HG02588 (cell line): ENCODE results near the gene PLBD2.

Experiments used
- ATAC-seq: cut with Tn5 transposase; IDR thresholded peaks from one replicate; pipeline ENCODE4 v1.9.1; 2021; ENCODE audit warnings: mild to moderate bottlenecking, moderate library complexity; ENCODE audit not compliant: unreplicated experiment

PLBD2 gene

DNA sequence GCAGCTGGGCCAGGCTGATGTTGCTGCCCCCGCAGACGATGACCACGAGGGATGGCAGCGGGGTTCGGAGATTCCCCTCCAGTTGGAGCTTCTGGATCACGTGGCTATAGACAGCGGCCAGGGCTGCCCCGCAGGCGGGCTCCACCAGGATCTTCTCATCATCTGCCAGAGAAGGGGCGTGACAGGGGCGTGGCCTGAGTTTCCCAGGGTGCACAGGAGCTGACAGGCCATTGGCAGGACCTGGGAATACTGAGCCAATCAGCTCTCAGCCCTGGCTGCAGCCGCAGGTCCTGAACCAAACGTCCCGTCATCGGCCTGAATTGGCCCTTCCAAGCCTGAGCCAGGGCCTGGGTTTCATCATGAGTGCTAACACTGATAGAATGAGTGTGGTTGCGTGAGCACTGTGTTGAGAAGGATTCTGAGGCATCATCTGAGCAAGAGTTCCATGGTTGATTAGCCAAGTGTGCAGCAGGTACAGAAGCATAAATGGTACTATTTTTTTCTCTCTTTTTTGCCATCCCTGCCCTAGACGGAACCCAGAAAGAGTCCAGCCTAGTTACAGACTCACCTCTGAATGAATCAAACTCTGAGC lies 34.7 kb downstream of the PLBD2 start:
- ATAC-seq, result no peak

- ATAC-seq, result no peak
These were observed 35.4 kb downstream of the PLBD2 start for GRCh38 chr12:113393749-113394148.

DNA sequence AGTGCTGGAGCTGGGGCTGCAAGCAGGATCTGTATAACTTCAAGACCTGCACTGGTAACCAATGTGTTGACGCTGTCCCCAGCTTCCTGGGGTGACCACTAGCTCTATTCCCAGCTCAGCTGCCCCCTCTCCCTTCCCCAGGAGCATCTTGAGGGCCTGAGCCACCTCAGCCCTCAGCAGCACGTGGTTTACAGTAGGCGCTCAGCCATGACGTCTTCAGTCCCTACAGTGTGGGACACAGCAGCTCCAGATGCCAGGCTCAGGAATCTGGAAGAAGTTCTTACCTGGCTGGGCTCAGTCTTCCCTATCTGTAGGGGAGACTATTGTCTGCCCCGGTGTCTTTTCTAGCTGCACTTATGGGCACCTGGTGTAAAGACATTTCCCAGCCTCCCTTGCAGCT lies 36.7 kb downstream of the PLBD2 start:
- no peak for ATAC-seq

- ATAC-seq, result no peak
These were observed 37.8 kb downstream of the PLBD2 start for GRCh38 chr12:113396200-113396599.

GRCh38 chr12:113396828-113397496 lies 38.6 kb downstream of the PLBD2 start:
- no peak for ATAC-seq

DNA sequence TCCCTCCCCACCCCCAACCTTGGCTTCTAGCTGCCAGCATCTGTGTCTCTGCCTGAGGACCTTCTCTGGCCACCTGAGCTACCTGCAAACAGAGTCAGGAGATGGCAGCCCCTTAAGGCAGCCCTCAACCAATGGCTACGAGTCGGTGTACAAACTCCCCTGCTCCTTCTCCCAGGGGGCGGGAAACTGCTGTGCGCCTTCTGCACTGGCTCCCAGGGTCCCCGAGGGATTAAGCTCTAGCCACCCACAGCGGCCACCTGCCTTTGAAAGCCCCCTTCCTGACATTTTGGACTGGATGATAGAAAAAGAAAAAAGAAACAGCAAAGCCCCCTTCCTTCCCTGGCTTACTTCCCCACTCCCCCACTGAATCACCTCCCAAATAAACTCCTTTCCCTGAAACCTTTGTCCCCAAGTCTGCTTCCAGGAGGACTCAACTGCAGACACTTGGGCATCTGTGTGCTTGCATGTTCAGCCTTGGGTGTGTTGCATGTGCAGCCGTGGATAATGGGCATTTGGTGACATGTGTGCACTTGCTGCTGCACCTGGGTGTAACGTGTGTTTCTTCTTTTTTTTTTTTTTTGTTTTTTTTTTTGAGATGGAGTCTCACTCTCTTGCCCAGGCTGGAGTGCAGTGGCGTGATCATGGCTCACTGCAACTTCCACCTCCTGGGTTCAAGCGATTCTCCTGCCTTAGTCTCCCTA lies 39.3 kb downstream of the PLBD2 start:
- ATAC-seq, result no peak

DNA sequence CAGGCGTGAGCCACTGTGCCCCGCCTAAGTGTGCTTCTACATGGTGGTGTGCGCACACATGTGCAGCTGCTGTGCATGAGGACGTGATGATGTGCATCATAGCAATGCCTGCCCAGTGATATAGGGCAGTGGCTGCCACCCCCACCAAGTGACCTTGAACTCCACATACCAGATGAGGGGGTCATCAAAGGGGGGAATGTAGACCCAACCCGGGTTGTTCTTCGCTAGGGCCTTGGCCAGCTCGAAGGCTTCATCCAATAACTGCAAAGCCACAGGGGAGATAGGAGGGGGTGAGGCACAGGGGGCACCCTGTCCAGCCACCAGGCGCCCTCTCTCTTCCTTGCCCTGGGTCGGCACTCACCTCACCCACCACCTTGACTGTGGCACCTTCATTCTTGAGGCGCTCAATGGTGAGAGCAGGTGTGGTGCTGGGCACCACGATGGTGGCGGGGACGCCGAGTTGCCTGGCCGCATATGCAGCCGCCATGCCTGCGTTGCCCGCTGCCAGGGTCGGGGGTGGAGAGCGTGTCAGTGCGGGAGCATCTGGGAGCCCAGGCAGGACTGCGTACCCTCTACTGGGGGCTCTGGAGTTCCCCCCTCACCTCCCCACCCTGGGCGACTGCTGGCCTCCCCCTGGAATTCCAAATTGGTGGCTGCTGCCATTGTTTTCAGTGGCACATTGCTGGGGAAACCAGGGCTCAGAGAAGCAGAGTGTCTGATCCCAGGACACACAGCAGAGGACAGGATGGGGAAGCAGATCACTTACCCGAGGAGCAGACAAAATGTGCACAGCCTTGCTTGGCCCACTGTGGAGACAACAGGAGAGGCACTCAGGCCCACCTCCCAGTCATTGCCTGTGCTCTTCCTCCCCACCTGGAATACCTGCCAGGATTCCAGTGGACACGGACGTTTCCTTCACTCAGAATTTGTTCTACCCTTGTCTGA lies 40.2 kb downstream of the PLBD2 start:
- ATAC-seq, result no peak

GRCh38 chr12:113399490-113399889 lies 41.1 kb downstream of the PLBD2 start:
- ATAC-seq, result no peak

DNA sequence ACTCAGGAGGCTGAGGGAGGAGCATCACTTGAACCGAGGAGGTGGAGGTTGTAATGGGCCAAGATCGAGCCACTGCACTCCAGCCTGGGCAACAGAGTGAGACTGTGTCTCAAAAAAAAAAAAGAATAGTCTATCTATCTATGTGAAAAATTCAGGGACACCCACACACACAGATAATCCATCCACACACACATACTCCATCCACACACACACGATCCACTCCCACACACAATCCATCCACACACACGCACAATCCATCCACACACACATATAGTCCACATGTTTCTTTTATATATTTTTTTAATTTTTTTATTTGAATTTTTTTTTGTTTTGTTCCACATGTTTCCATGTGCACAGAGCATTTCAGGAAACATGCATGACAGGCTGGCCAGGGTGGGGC lies 42.0 kb downstream of the PLBD2 start:
- ATAC-seq, result no peak

DNA sequence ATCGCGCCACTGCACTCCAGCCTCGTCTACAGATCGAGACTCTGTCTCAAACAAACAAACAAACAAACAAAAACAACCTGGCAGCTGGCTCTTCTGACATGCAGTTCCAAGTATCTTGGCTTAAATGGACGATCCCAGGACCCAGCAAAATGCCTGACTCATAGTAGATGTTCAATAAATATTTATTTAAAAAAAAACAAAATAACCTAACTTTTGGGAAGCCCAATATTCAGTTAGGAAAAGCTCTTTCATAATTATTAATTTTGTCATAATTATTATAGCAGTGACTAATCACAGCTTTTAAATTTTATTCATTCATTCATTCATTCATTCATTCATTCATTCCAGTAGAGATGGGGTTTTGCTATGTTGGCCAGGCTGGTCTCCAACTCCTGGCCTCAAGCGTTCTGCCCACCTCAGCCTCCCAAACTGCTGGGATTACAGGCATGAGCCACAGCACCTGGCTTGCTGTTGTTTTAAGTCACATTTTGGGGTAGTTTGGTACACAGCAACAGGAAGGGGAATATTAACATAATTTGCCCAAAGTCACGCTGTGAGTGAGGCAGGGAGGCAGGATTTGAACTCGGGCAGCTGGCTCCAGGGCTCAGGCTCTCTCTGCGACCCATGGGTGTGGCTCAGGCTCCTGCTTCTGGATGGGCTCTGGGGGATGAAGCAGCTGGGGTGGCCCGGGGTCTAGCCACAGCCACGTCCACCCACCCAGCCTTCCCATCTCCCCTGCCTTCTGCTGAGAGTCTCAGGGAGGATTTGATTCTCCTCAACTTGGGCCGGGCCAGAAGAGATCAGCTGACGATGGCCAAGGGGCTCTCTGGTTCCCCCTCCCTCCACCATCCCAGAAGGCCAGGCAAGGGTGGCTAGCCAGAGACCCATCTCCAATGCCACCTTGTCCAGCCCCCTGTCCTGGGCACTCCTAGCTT lies 42.9 kb downstream of the PLBD2 start:
- no peak for ATAC-seq

- ATAC-seq, result no peak
These were observed 44.3 kb downstream of the PLBD2 start for GRCh38 chr12:113402586-113403260.

- ATAC-seq, result no peak
These were observed 45.3 kb downstream of the PLBD2 start, which contains the start of gene SDS for GRCh38 chr12:113403435-113404415. SDS (minus strand) TSS chr12:113403887; CDS start chr12:113399708, 4,179 bp downstream.

- no peak for ATAC-seq
These were observed 47.3 kb downstream of the PLBD2 start for GRCh38 chr12:113405694-113406093.

DNA sequence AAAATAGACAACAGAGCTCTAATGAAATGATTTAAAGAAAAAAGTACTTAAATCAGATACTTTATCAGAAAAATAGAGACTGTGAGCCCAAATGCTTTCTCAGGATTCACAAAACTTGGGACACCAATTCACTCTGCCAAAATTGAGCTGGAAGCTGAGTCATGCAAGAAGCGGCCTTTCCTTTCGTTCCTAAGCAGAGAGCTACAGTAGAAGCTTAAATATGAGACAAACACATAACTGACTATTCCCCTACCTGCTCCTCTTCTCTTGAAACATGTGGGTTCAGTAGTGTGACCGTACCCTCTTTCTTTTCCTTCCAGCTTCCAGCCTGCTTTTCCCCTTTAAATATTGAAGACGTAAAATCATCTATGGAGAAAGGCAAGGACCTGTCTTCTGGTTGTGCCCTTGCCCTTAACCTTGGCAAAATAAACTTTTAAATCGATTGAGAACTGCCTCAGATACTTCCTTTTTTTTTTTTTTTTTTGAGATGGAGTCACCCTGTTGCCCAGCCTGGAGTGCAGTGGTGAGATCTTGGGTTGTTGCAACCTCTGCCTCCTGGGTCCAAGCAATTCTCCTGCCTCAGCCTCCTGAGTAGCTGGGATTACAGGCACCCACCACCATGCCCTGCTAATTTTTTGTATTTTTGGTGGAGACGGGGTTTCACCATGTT lies 49.7 kb downstream of the PLBD2 start:
- ATAC-seq, result no peak

DNA sequence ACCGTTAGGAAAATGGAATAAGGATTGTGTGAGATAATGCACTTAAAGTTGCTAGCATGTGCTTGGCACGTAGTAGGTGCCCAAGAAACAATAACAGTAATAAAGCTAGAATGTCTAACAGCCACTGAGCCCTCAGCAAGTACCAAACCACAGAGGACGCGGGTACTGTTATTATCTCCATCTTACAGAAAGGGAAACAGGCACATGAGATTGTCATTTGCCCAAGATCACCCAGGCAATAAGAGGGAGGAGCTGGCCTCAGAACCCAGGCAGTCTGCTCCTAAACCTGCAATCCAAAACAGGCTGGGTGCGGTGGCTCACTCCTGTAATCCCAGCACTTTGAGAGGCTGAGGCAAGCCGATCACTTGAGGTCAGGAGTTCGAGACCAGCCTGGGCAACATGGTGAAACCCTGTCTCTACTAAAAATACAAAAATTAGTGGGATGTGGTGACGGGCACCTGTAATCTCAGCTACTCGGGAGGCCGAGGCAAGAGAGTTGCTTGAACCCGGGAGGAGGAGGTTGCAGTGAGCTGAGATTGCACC lies 50.4 kb downstream of the PLBD2 start:
- no peak for ATAC-seq

GRCh38 chr12:113409462-113410124 lies 51.2 kb downstream of the PLBD2 start:
- ATAC-seq, result no peak

- ATAC-seq, result no peak
These were observed 55.1 kb downstream of the PLBD2 start for GRCh38 chr12:113413488-113413939.
